HepG2 (cell line): ENCODE data around the gene CNIH3.

Experiments
- ATF1 ChIP-seq: IDR thresholded peaks from 2 replicates; pipeline ENCODE4 v1.6.1; 2016; ENCODE audit warnings: mild to moderate bottlenecking, control low read depth
- ATF3 ChIP-seq: sonication (generic); formaldehyde crosslinking; IDR thresholded peaks from 2 replicates; pipeline ENCODE4 v1.4.0; 2020; ENCODE audit warnings: missing genetic modification reagents
- CTCF ChIP-seq: sonication (generic); formaldehyde crosslinking; IDR thresholded peaks from 2 replicates; pipeline ENCODE4 v1.5.0; 2020; ENCODE audit warnings: mild to moderate bottlenecking, missing genetic modification reagents, moderate library complexity
- E2F1 ChIP-seq: sonication (generic); formaldehyde crosslinking; IDR thresholded peaks from 2 replicates; pipeline ENCODE4 v1.5.0; 2020; ENCODE audit warnings: missing genetic modification reagents
- HMGXB4 ChIP-seq, 2 experiments: sonication (generic) in 1 of 2; formaldehyde crosslinking in 1 of 2; IDR thresholded peaks; 2 replicates each; pipeline versions ENCODE4 v1.4.0 to v1.6.1; 2018 to 2020; ENCODE audit warnings: missing genetic modification reagents in 2 of 2, borderline replicate concordance in 1 of 2, low read depth in 1 of 2, mild to moderate bottlenecking in 1 of 2, missing biosample characterization in 1 of 2
- JUND ChIP-seq: sonication (generic); formaldehyde crosslinking; IDR thresholded peaks from 2 replicates; pipeline ENCODE4 v1.8.0; 2022; ENCODE audit warnings: mild to moderate bottlenecking, missing genetic modification reagents
- NFRKB ChIP-seq: fragments of 450-650 bp; IDR thresholded peaks from 2 replicates; pipeline ENCODE4 v1.6.1; 2017
- SNAPC2 ChIP-seq: sonication (generic); formaldehyde crosslinking; IDR thresholded peaks from 2 replicates; pipeline ENCODE4 v1.8.1; 2022; ENCODE audit warnings: mild to moderate bottlenecking, missing genetic modification reagents

- TF ChIP-seq ATF1 (CRISPR knock-in tag) (no peak), HMGXB4 (CRISPR knock-in tag; IDR thresholded peaks at IDR 0.05; ENCODE audit: borderline replicate concordance in 1 of 2, low read depth in 1 of 2) (no peak), JUND (CRISPR knock-in tag) (no peak), SNAPC2 (CRISPR knock-in tag) (no peak), E2F1 (CRISPR knock-in tag) (no peak), CTCF (no peak), NFRKB (no peak), ATF3 (CRISPR knock-in tag) (no peak)
These were observed 164.6 kb downstream of the CNIH3 start for GRCh38 chr1:224780736-224781135.
